ENCODE results near the gene TRIM44. TPM values are rescaled to one million over a fixed set of nuclear protein-coding genes. Genes with fewer than 3 reads are reported as not detected.
A peak's percentile ranks its signal among the peaks of the same experiment; 100 is the strongest.

Gene TRIM44
- total and polyA plus RNA-seq, 4 donors, result 3.7 to 15.1 (median 10.4) TPM

DNA sequence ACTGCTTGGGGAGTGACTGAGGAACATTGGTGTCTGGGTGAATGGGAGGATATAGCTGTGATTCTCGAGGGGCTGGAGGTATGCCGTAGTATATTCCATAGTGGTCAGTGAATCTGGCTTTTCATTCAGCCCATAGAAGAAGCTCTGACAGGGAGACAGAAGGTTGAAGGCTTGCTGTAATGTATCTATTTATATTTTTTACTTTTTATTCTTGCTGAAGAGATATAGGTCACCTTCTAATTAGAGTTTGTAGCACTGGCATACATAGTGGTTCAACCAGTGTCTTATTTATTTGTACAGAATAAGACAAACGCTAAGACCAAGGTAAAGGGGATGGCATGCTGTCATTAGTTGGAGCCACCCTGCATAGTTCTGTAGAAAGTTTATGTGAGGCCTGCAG is 10.0 kb downstream of the TRIM44 start:
- TF ChIP-seq GABPA (IDR thresholded peaks at IDR 0.05 in 1 of 2, conservative IDR thresholded peaks at IDR 0.05 in 1 of 2) (no peak), TAF1 (conservative IDR thresholded peaks at IDR 0.05) (no peak), HNF4G (IDR thresholded peaks at IDR 0.05) (no peak), JUND (IDR thresholded peaks at IDR 0.05) (no peak), FOXA2 (IDR thresholded peaks at IDR 0.05) (no peak)

DNA sequence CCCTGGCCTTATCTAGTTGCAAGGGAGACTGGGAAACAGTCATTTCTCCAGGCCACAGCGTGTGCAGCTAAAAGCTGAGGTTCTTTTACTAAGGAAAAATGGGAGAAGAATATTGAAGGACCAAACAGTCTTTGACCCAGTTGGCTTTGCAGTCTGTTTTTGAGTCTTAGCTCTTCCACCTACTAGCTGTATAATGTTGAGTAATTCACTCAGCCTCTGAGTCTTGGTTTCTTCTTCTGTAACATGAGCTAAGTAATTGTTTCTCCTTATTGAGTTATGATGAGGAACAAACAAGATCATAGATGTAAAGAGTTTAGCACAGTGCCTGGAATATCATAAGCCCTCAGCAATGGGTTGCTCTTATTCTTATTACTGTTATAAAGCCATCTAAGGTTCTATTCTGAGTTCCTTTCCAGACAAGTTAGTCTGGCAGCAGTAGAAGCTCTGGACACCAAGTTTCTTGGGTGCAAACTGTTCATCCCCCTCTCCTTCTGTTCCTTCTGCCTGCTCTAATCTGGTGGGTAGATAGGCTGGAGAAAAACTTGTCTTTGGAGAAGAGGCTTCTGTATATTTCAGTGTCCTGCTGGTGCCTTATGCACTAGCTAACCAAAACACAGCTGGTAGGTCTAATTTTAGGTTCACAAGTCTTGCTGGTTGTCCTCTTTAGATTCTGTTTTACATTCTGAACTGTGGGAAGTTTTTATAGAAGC is 13.5 kb downstream of the TRIM44 start:
- no peak for TF ChIP-seq YY1 (IDR thresholded peaks at IDR 0.05)
- TF ChIP-seq, protein P1, sequence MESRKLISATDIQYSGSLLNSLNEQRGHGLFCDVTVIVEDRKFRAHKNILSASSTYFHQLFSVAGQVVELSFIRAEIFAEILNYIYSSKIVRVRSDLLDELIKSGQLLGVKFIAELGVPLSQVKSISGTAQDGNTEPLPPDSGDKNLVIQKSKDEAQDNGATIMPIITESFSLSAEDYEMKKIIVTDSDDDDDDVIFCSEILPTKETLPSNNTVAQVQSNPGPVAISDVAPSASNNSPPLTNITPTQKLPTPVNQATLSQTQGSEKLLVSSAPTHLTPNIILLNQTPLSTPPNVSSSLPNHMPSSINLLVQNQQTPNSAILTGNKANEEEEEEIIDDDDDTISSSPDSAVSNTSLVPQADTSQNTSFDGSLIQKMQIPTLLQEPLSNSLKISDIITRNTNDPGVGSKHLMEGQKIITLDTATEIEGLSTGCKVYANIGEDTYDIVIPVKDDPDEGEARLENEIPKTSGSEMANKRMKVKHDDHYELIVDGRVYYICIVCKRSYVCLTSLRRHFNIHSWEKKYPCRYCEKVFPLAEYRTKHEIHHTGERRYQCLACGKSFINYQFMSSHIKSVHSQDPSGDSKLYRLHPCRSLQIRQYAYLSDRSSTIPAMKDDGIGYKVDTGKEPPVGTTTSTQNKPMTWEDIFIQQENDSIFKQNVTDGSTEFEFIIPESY (IDR thresholded peaks at IDR 0.05), result no peak
- no peak for TF ChIP-seq JUND (IDR thresholded peaks at IDR 0.05)
- TF ChIP-seq RAD21 (IDR thresholded peaks at IDR 0.05), result no peak
- TF ChIP-seq, protein P2, sequence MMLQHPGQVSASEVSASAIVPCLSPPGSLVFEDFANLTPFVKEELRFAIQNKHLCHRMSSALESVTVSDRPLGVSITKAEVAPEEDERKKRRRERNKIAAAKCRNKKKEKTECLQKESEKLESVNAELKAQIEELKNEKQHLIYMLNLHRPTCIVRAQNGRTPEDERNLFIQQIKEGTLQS (IDR thresholded peaks at IDR 0.05), result no peak
- no peak for TF ChIP-seq GABPA (IDR thresholded peaks at IDR 0.05 in 1 of 2, conservative IDR thresholded peaks at IDR 0.05 in 1 of 2)
- no peak for TF ChIP-seq TAF1 (conservative IDR thresholded peaks at IDR 0.05)
- TF ChIP-seq, protein P3, sequence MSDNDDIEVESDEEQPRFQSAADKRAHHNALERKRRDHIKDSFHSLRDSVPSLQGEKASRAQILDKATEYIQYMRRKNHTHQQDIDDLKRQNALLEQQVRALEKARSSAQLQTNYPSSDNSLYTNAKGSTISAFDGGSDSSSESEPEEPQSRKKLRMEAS (IDR thresholded peaks at IDR 0.05), result no peak
- TF ChIP-seq NR2F2 (IDR thresholded peaks at IDR 0.05), result no peak
- TF ChIP-seq RXRA (IDR thresholded peaks at IDR 0.05), result no peak
- Histone ChIP-seq H3K9ac (ENCODE audit: low read depth in 1 of 2, low read length in 2 of 2) (no peak overlapping the region), H3K4me1 (ENCODE audit: control insufficient read depth in 4 of 4, insufficient read depth in 4 of 4, low read length in 3 of 4) (peaks cover 4 to 22% (median 19%) of the 10 kb centered on the region in 4 donors), H3K36me3 (ENCODE audit: control insufficient read depth in 4 of 4, insufficient read depth in 3 of 4, low read depth in 1 of 4, low read length in 3 of 4) (no peaks in the 10 kb centered on the region), H3K9me3 (ENCODE audit: control insufficient read depth in 4 of 4, low read length in 3 of 4) (no peaks in the 10 kb centered on the region), H3K27ac (ENCODE audit: low read depth in 1 of 2, low read length in 2 of 2) (no peak overlapping the region), H3K4me3 (ENCODE audit: low read depth in 1 of 3, low read length in 3 of 3) (no peak overlapping the region), H3K27me3 (ENCODE audit: control insufficient read depth in 4 of 4, insufficient read depth in 4 of 4, low read length in 3 of 4) (no peaks in the 10 kb centered on the region)
- 92% methylated on average over 1 of the region's 1 CpG for WGBS
- DNase-seq (ENCODE audit: low spot score), result no peak

More for the DNA sequence above, 10.0 kb downstream of the TRIM44 start:
- no peak overlapping the region for H3K9ac ChIP-seq (ENCODE audit: low read depth in 1 of 2, low read length in 2 of 2)
- H3K4me1 ChIP-seq (ENCODE audit: control insufficient read depth in 4 of 4, insufficient read depth in 4 of 4, low read length in 3 of 4), result peaks cover 4 to 31% (median 23%) of the 10 kb centered on the region in 4 donors
- H3K27me3 ChIP-seq (ENCODE audit: control insufficient read depth in 4 of 4, insufficient read depth in 4 of 4, low read length in 3 of 4), result no peaks in the 10 kb centered on the region
- no peak overlapping the region for H3K27ac ChIP-seq (ENCODE audit: low read depth in 1 of 2, low read length in 2 of 2)
- DNase-seq (ENCODE audit: low spot score), result no peak
- no peak overlapping the region for H3K4me3 ChIP-seq (ENCODE audit: low read depth in 1 of 3, low read length in 3 of 3)
- H3K9me3 ChIP-seq (ENCODE audit: control insufficient read depth in 4 of 4, low read length in 3 of 4), result no peaks in the 10 kb centered on the region
- WGBS, result 92% methylated on average over 3 of the region's 3 CpGs
- H3K36me3 ChIP-seq (ENCODE audit: control insufficient read depth in 4 of 4, insufficient read depth in 3 of 4, low read depth in 1 of 4, low read length in 3 of 4), result no peaks in the 10 kb centered on the region

DNA sequence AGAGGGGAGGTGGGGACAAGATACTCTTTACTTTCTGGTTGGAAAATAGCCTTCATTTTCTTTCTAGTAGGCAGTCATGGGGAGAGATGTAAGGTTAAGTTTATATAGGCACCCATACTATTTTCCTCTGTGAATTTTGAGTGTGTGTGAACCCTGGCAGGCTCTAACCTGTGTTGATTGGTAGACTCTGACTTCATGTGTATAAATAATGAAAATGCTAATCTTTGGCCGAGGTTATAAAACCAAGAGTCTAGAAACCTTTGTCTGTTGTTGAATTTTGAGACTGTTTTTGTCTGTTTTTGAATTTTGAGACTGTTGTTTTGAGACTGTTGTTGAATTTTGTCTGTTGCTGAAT is 14.0 kb downstream of the TRIM44 start:
- DNase-seq (ENCODE audit: low spot score), result no peak
- Histone ChIP-seq H3K9ac (ENCODE audit: low read depth in 1 of 2, low read length in 2 of 2) (peak overlapping the region in 1 of 2 donors; percentile 5), H3K27me3 (ENCODE audit: control insufficient read depth in 4 of 4, insufficient read depth in 4 of 4, low read length in 3 of 4) (no peaks in the 10 kb centered on the region), H3K4me3 (ENCODE audit: low read depth in 1 of 3, low read length in 3 of 3) (no peak overlapping the region), H3K27ac (ENCODE audit: low read depth in 1 of 2, low read length in 2 of 2) (no peak overlapping the region), H3K9me3 (ENCODE audit: control insufficient read depth in 4 of 4, low read length in 3 of 4) (no peaks in the 10 kb centered on the region), H3K4me1 (ENCODE audit: control insufficient read depth in 4 of 4, insufficient read depth in 4 of 4, low read length in 3 of 4) (peaks cover 2 to 17% (median 14%) of the 10 kb centered on the region in 4 donors), H3K36me3 (ENCODE audit: control insufficient read depth in 4 of 4, insufficient read depth in 3 of 4, low read depth in 1 of 4, low read length in 3 of 4) (no peaks in the 10 kb centered on the region)
- no peak for TF ChIP-seq RXRA (IDR thresholded peaks at IDR 0.05)
- TF ChIP-seq, protein P4, sequence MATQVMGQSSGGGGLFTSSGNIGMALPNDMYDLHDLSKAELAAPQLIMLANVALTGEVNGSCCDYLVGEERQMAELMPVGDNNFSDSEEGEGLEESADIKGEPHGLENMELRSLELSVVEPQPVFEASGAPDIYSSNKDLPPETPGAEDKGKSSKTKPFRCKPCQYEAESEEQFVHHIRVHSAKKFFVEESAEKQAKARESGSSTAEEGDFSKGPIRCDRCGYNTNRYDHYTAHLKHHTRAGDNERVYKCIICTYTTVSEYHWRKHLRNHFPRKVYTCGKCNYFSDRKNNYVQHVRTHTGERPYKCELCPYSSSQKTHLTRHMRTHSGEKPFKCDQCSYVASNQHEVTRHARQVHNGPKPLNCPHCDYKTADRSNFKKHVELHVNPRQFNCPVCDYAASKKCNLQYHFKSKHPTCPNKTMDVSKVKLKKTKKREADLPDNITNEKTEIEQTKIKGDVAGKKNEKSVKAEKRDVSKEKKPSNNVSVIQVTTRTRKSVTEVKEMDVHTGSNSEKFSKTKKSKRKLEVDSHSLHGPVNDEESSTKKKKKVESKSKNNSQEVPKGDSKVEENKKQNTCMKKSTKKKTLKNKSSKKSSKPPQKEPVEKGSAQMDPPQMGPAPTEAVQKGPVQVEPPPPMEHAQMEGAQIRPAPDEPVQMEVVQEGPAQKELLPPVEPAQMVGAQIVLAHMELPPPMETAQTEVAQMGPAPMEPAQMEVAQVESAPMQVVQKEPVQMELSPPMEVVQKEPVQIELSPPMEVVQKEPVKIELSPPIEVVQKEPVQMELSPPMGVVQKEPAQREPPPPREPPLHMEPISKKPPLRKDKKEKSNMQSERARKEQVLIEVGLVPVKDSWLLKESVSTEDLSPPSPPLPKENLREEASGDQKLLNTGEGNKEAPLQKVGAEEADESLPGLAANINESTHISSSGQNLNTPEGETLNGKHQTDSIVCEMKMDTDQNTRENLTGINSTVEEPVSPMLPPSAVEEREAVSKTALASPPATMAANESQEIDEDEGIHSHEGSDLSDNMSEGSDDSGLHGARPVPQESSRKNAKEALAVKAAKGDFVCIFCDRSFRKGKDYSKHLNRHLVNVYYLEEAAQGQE (IDR thresholded peaks at IDR 0.05), result no peak
- no peak for TF ChIP-seq TAF1 (conservative IDR thresholded peaks at IDR 0.05)
- no peak for TF ChIP-seq HNF4G (IDR thresholded peaks at IDR 0.05)
- TF ChIP-seq YY1 (IDR thresholded peaks at IDR 0.05), result no peak
- 43% methylated on average over 1 of the region's 1 CpG for WGBS
